Right lobe of liver (tissue), 4 donors: ENCODE measurements around the gene BMPR2.

Experiments used
- POLR2A ChIP-seq: fragments of 450-650 bp; IDR thresholded peaks from one replicate; pipeline ENCODE4 v1.6.1; 2017; ENCODE audit warnings: antibody characterized with exemption, mild to moderate bottlenecking
- TF ChIP-seq, protein P1 (sequence below), 4 donors: fragments of 200-600 bp in 3 of 4; fragments of 450-650 bp in 1 of 4; IDR thresholded peaks; one replicate each; pipeline versions ENCODE4 v1.5.1 to v1.8.0; 2016 to 2022; ENCODE audit warnings: antibody characterized with exemption in 4 of 4, mild to moderate bottlenecking in 2 of 4
- donor health status: DM: no; HTN: no; CAD: no.
- donor health status: DM: no; HTN: no; CAD: no.
- donor health status: DM: no; HTN: yes; CAD: no.

DNA sequence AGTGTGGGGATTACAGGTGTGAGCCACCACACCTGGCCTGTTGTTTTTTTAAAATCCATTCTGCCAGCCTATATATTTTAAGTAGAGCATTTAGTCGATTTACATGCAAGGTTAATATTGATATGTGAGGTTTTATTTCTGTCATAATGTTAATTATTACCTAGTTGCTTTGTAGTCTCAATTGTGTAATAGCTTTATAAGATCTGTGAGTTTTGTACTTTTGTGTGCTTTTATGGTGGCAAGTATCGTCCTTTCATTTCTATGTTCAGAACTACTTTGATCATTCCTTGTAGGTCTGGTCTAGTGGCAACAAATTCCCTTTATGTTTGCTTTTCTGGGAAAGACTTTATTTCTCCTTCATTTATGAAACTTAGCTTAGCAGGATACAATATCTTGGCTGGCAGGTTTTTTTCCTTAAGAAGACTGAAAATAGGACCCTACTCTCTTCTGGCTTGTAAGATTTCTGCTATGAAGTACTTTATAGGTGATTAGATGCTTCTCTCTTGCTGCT, 207.6 kb downstream of the BMPR2 start:
- TF ChIP-seq, protein P1, sequence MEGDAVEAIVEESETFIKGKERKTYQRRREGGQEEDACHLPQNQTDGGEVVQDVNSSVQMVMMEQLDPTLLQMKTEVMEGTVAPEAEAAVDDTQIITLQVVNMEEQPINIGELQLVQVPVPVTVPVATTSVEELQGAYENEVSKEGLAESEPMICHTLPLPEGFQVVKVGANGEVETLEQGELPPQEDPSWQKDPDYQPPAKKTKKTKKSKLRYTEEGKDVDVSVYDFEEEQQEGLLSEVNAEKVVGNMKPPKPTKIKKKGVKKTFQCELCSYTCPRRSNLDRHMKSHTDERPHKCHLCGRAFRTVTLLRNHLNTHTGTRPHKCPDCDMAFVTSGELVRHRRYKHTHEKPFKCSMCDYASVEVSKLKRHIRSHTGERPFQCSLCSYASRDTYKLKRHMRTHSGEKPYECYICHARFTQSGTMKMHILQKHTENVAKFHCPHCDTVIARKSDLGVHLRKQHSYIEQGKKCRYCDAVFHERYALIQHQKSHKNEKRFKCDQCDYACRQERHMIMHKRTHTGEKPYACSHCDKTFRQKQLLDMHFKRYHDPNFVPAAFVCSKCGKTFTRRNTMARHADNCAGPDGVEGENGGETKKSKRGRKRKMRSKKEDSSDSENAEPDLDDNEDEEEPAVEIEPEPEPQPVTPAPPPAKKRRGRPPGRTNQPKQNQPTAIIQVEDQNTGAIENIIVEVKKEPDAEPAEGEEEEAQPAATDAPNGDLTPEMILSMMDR (IDR thresholded peaks at IDR 0.05): no peak
- TF ChIP-seq POLR2A: no peak
